Stimulated activated effector memory CD8-positive, alpha-beta T cell treated with anti-CD3 and anti-CD28 coated beads, Interleukin-12 subunit alpha, Interleukin-12 subunit beta, amount 100 ng/mL, for 72 hours (primary cell): ENCODE results near the gene UPF3A.
"Not testable (repeated sequence)": the region's sequence is repeated elsewhere in the genome, so short reads cannot be mapped to it uniquely, and the experiment has no call there.

Experiments
- ATAC-seq: fragments of 150-1000 bp; cut with Tn5 transposase; 2 replicates; pipeline ENCODE4 v1.10.0; 2021
- DNase-seq, 2 donors: peaks; one replicate each; pipeline ENCODE4 v3.0.0; 2021 to 2022; ENCODE audit warnings: low spot score in 2 of 2
- H3K27ac Mint-ChIP-seq: one replicate; pipeline ENCODE4 v1.8.0; 2022; ENCODE audit warnings: mild to moderate bottlenecking, mixed read lengths
- H3K36me3 Mint-ChIP-seq: one replicate; pipeline ENCODE4 v1.8.0; 2022; ENCODE audit warnings: mild to moderate bottlenecking, mixed read lengths
- H3K4me1 Mint-ChIP-seq: one replicate; pipeline ENCODE4 v1.8.0; 2022; ENCODE audit warnings: mixed read lengths
- H3K4me3 Mint-ChIP-seq: one replicate; pipeline ENCODE4 v1.8.0; 2022; ENCODE audit warnings: mild to moderate bottlenecking, mixed read lengths
- H3K9me3 Mint-ChIP-seq: one replicate; pipeline ENCODE4 v1.8.0; 2022; ENCODE audit warnings: mixed read lengths

Gene UPF3A

DNA sequence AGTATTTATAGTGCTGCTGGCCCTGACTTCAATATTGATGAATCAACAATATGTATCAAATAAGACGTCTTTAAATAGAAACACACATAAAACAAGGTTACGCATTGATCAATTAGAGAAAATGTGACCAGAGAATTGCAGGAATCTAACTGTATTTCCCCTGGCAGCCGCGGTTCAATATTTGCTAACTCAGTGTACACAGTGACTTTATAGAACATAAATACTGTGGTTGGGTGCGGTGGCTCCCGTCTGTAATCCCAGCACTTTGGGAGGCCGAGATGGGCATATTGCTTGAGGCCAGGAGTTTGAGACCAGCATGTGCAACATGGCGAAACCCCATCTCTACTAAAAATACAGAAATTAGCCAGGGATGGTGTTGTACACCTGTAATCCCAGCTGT is 22.8 kb upstream of the UPF3A start:
- Mint-ChIP-seq H3K36me3 (peaks cover 100% of the 10 kb centered on the region), H3K9me3 (no peaks in the 10 kb centered on the region), H3K4me3 (no peak overlapping the region), H3K27ac (no peak overlapping the region), H3K4me1 (peaks cover 43% of the 10 kb centered on the region)
- DNase-seq: no peak
- ATAC-seq: no peak

DNA sequence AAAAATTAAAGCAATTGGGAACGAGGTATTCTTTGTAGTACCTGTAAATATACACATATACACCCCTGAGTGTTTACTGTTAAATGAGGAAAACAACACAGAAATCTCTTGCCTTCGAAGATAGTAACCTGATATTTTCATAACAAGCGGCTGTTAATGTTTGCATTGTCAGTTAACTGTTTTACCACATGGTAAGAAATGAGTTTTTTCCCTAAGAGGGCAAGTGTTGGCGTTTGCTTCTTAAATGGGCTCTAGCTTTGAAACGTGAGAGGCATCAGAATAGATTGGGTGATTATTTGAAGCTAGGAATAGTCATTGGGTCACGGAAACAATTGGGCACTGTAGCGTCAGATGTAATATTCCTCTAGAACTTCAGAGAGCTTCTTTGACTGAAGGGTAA is 22.0 kb upstream of the UPF3A start:
- ATAC-seq (no peak), DNase-seq (no peak)
- Mint-ChIP-seq H3K4me3 (no peak overlapping the region), H3K9me3 (no peaks in the 10 kb centered on the region), H3K4me1 (peaks cover 47% of the 10 kb centered on the region), H3K36me3 (peaks cover 100% of the 10 kb centered on the region), H3K27ac (no peak overlapping the region)

DNA sequence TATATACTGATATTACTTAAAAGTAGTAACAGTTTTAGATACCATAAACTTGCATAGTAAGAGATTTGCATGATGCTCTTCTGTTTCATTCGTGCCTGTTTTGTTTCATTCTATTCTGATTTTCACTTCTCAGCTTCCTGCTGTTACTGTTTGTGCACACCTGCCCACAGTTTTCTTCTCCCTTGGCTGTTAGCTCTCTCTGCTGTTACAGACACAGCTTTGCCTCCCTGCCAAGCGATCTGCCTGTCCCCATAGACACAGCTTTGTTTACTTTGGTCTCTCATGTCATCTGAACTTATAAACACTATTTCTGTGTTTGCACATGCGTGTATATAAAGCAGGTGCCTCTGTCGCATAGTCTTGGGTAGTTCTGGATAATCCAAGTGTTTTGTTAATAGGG is 21.4 kb upstream of the UPF3A start:
- DNase-seq (no peak), ATAC-seq (no peak)
- Mint-ChIP-seq H3K4me1 (peaks cover 47% of the 10 kb centered on the region), H3K4me3 (no peak overlapping the region), H3K27ac (peak overlapping the region; percentile 26), H3K36me3 (peaks cover 100% of the 10 kb centered on the region), H3K9me3 (no peaks in the 10 kb centered on the region)

DNA sequence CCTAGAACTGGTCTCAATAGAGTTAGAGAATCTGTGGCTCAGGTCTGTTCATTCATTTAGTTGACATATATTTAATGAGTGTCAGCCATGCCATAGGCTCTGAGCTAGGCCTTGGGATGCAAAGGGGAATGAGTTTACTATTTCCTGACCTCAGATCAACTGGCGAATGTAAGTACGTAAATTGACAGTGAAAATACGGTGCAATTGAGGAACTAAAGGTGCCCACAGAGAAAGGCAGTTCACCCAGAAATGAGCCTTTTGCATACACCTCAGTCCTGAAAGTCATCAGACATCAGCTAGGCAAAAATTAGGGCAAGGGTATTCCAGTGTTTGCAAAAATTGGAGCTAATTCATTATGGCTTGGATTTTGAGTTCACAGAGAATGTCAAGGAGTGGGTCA is 20.6 kb upstream of the UPF3A start:
- H3K4me3 Mint-ChIP-seq: no peak overlapping the region
- H3K27ac Mint-ChIP-seq: peak overlapping the region; percentile 26
- peaks cover 100% of the 10 kb centered on the region for H3K36me3 Mint-ChIP-seq
- no peaks in the 10 kb centered on the region for H3K9me3 Mint-ChIP-seq
- DNase-seq (no peak), ATAC-seq (no peak)
- H3K4me1 Mint-ChIP-seq: peaks cover 49% of the 10 kb centered on the region

DNA sequence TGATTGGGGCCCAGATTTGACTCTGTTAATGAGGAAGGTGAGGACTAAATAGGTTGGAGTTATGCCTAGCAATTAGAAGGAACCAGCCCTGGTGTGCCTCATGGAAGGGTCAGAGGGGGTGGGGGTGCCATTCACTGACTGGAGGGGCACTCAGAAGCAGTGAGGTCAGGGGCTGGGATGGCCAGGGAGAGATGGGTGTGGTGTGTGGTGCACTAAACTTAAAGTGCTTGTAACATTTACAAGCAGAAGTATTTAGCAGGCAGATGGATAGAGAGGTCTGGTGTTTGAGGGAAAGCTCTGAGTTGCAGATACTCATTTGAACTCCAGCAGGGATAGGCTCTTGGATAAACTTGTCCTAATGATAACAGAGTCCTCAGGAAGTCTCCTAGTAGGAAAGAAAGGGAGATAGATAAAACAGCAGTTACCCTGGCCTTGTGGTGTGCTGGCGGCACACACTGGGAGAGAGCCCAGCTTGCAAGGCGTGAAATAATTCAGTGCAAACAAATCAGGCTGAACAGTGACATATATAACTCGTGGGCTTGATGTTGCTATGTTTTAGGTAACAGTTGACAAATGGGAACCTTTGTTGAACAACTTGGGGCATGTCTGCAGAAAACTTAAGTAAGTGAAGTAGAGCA is 20.0 kb upstream of the UPF3A start:
- H3K4me1 Mint-ChIP-seq: peaks cover 52% of the 10 kb centered on the region
- ATAC-seq (no peak), DNase-seq (no peak)
- peaks cover 100% of the 10 kb centered on the region for H3K36me3 Mint-ChIP-seq
- no peaks in the 10 kb centered on the region for H3K9me3 Mint-ChIP-seq
- no peak overlapping the region for H3K4me3 Mint-ChIP-seq
- H3K27ac Mint-ChIP-seq: peak overlapping the region; percentile 26

DNA sequence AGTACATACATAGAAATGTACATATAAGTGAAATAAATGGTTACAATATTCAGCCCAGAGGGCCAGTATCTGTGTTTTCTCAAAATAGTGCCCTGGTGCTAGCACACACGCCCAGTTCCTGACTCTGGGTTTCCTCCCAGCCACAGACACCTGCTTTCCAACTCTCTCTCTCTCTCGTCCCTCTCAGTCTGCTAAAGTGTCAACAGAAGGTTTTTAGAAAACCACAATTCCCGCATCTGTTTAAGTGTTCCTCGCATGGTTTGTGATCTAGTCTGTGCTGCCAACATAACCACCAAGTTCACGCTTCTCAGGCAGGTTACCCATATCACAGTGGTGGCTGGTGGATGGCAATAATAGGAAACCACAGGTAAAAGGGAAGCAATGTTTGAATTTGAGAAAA is 17.8 kb upstream of the UPF3A start:
- Mint-ChIP-seq H3K4me3 (no peak overlapping the region), H3K36me3 (peaks cover 91% of the 10 kb centered on the region), H3K4me1 (peaks cover 59% of the 10 kb centered on the region), H3K27ac (peak overlapping the region; percentile 15), H3K9me3 (no peaks in the 10 kb centered on the region)
- ATAC-seq (peak; percentile 48), DNase-seq (no peak)

DNA sequence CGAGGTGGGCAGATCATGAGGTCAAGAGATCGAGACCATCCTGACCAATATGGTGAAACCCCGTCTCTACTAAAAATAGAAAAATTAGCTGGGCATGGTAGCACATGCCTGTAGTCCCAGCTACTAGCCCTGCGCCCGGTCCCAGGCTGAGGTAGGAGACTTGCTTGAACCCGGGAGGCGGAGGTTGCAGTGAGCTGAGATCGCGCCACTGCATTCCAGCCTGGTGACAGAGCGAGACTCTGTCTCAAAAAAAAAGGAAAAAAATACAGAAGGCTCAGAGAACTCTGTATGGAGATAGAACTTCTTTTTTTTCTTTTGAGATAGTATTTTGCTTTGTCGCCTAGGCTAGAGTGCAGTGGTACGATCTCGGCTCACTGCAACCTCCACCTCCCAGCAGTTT is 17.1 kb upstream of the UPF3A start:
- not testable (repeated sequence) for H3K9me3 Mint-ChIP-seq, H3K27ac Mint-ChIP-seq, H3K4me3 Mint-ChIP-seq, ATAC-seq, DNase-seq
- Mint-ChIP-seq H3K36me3 (peaks cover 87% of the 10 kb centered on the region), H3K4me1 (peaks cover 66% of the 10 kb centered on the region)

DNA sequence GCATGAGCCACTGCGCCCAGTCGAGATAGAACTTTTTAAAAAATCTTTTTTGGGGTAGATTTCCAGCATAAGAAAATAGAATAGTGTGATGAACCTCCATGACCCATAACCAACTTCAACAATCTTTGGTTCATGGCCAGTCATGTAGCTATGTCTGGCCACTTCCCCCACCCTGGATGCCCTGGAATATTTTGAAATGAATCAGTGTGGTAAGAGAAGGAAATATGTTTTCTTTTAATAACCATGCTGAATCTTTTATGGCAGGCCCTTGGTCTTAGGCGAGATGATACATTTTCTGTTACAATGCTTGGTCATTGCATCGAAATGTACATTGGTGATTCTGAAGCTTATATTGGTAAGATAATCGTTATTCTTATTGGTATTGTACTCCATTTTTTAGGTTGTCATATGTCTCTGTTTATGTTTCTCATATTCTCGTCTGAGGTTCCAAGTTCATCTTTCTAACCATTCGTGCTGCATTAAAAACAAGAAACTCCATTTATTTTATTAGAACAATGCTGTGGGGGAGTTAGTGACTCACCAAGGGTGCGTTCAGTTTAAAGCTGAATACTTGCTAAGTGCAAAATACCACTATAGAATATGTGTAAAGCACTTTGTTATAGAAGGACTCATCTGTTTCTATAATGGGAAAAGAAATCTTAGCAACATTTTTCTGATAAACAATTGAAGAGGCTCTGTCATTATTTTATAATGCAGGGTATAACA is 16.4 kb upstream of the UPF3A start:
- peak overlapping the region; percentile 40 for H3K27ac Mint-ChIP-seq
- peaks cover 66% of the 10 kb centered on the region for H3K4me1 Mint-ChIP-seq
- DNase-seq: no peak
- no peaks in the 10 kb centered on the region for H3K9me3 Mint-ChIP-seq
- H3K4me3 Mint-ChIP-seq: no peak overlapping the region
- H3K36me3 Mint-ChIP-seq: peaks cover 87% of the 10 kb centered on the region
- ATAC-seq: no peak

DNA sequence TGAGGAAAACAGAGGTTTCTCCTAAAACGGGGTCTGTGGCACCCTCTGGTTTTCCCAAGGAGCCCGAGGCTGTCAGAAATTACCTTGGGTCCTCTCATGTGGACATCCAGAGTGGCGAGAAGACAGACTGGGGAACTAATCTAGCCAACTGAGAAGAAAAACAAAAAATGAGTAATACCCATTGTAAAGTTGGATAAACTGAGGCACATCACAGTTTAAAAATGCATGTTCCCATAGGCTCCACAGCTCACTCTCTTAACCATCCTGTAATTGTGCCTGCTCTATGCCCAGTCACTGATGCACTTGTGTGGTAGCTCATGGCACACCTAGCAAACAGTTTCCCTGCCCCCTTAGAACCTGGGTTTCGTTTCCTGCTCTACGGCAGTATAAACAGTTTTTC is 15.2 kb upstream of the UPF3A start:
- ATAC-seq: no peak
- peaks cover 61% of the 10 kb centered on the region for H3K4me1 Mint-ChIP-seq
- no peak overlapping the region for H3K4me3 Mint-ChIP-seq
- no peak for DNase-seq
- H3K9me3 Mint-ChIP-seq: no peaks in the 10 kb centered on the region
- H3K27ac Mint-ChIP-seq: peak overlapping the region; percentile 40
- peaks cover 87% of the 10 kb centered on the region for H3K36me3 Mint-ChIP-seq

DNA sequence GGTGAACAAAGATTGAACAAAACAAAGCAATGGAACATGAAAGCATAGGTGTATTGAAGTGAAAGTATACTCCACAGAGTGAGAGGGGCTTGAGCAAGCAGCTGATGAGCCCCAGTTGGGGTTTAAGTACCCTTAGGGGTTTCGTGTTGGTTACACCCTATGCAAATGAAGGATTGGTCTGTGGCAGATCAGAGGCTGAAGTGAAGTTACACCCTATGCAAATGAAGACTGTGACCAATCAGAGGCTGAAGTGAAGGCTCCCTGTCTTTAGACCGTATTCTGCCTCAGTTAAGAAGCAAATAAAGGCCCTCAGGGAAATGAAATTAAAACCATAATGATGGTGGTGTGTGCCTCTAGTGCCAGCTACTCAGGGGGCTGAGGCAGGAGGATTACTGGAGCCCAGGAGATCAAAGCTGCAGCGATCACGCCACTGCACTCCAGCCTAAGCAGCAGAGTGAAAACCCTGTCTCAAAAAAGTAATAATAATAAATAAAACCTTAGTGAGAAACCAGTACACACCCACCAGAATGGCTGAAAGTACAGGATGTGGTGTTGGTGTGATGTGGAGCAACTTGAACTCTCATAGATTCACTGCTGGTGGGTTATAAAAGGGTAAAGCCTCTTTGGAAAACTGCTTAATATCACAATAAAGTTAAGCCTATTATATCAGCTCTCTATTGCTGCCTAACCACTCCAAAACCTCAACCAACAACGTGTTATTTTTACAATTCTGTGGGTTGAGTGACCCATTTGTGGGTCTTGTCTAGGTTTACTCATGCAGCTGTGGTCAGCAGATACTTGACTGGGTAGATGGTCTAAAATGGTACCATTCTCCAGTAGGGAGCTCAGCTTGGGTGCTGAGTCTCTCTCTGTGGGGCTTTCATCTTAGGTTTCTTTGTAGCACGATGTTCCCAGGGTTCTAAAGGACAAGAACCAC is 12.8 kb upstream of the UPF3A start:
- no peaks in the 10 kb centered on the region for H3K9me3 Mint-ChIP-seq
- peak overlapping the region; percentile 44 for H3K4me3 Mint-ChIP-seq
- peaks cover 41% of the 10 kb centered on the region for H3K4me1 Mint-ChIP-seq
- peaks cover 87% of the 10 kb centered on the region for H3K36me3 Mint-ChIP-seq
- peak; percentile 85 for ATAC-seq
- peak overlapping the region; percentile 79 for H3K27ac Mint-ChIP-seq
- no peak for DNase-seq

DNA sequence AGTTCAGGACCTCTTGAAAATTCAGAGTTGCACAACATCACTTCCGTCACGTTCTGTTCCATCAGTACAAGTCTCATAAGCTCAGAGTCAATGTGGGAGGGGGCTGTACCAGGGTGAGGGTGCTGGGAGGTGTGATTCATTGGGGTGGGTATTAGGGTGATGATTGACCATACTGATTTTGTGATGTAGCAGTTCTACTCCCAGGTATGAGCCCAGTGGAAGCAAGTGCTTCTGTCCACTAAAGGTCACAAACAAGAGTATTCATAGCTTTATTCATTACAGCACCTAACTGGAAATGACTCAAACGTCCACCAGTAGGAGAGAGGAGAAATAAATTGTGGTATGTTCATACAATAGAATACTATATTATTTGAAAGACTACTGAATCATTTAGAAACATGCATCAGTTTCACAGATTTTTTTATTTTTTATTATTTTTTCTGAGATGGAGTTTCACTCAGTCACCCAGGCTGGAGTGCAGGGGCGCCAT is 12.1 kb upstream of the UPF3A start:
- Mint-ChIP-seq H3K4me3 (peak overlapping the region; percentile 44), H3K9me3 (no peaks in the 10 kb centered on the region), H3K27ac (peak overlapping the region; percentile 79), H3K36me3 (peaks cover 87% of the 10 kb centered on the region), H3K4me1 (peaks cover 36% of the 10 kb centered on the region)
- no peak for DNase-seq
- peak; percentile 73 for ATAC-seq

DNA sequence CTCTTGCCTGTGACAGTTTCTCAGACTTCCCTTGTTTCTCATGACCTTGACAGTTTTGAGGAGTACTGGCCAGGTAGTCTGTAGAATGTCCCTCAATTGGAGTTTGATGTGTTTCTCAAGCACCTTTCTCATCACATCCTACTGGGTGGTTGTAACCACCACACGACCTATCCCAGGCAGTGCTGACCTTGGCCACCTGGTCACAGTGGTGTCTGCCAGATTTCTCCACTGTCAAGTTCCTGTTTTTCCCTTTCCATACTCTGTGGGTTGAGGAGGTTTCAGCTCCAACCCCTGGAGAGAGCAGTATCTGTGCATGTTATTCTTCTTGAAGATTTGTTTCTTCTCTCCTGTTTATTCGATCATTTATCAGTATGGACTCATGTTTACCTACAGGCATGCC is 8.4 kb upstream of the UPF3A start:
- peaks cover 86% of the 10 kb centered on the region for H3K36me3 Mint-ChIP-seq
- ATAC-seq: no peak
- no peak for DNase-seq
- H3K27ac Mint-ChIP-seq: no peak overlapping the region
- H3K4me3 Mint-ChIP-seq: no peak overlapping the region
- no peaks in the 10 kb centered on the region for H3K9me3 Mint-ChIP-seq
- H3K4me1 Mint-ChIP-seq: peaks cover 23% of the 10 kb centered on the region

DNA sequence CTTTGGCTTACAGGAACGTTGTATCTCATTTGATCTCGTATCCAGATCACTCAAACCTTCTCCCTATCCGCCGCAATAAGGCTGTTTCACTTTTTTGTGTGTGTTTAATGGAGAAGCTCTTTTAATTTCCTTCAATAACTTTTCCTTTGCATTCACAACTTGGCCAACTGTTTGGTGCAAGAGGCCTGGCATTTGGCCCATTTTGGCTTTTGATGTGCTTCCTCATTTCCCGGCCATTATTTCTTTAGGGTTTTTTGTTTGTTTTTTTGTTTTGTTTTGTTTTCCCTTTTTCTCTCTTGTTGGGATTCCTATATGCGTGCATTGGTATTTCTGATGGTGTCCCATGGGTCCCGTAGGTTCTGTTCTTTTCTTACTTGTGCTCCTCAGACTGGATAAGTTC is 6.1 kb upstream of the UPF3A start:
- H3K9me3 Mint-ChIP-seq: no peaks in the 10 kb centered on the region
- DNase-seq (no peak), ATAC-seq (no peak)
- peaks cover 15% of the 10 kb centered on the region for H3K4me1 Mint-ChIP-seq
- H3K4me3 Mint-ChIP-seq: no peak overlapping the region
- H3K36me3 Mint-ChIP-seq: peaks cover 86% of the 10 kb centered on the region
- no peak overlapping the region for H3K27ac Mint-ChIP-seq

DNA sequence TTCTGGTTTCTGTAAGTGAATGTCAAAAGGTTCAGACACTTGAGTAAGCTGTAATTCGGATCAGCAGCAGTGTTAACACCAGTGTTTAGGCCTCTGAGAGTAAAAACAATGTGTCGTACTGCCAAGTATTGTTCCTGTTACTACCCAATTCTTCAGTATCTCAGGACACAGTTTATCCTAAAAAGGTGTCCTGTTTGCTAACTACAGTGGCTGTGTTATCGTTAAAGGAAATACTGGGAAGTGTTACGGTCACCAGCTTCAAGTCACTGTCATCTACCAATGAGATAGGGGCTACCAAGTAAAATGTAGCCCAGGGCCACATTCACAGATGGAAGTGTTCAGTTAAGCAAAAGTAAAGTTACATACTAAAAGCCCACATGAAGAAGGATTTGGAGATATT is 2.3 kb upstream of the UPF3A start:
- Mint-ChIP-seq H3K4me3 (no peak overlapping the region), H3K36me3 (peaks cover 73% of the 10 kb centered on the region), H3K9me3 (no peaks in the 10 kb centered on the region)

DNA sequence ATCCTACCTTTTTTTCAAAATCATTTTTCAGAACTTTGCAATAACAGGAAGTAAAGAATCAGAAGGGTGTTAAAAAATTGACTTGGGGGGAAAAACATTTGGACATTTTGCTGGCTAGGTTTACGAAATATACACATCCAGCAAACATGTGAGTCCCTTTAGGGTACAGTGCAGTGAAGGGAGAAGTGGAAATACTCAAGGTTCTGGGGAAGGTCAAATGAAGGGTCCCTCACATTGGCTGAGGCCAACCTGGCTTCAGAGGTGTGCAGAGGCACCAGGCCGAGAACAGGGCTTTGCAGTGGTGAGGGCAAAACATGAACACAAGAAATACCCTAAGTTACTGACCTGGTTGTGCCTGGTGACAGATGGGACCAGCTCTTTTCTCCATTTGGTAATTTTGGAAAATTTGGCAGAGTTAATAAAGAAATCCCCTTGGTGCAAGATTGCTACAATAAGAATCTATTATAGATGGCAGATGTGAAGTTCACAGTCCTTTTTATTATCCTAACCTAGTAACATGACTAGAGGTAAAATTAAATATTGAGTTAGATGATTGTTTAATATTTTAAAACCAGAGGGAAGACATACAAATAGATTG is 1.5 kb upstream of the UPF3A start:
- Mint-ChIP-seq H3K9me3 (no peaks in the 10 kb centered on the region), H3K27ac (peak overlapping the region; percentile 98), H3K4me3 (peak overlapping the region; percentile 88), H3K36me3 (peaks cover 73% of the 10 kb centered on the region), H3K4me1 (peaks cover 29% of the 10 kb centered on the region)
- DNase-seq: no peak
- no peak for ATAC-seq

More for the DNA sequence above, 2.3 kb upstream of the UPF3A start:
- Mint-ChIP-seq H3K4me1 (peaks cover 26% of the 10 kb centered on the region), H3K27ac (no peak overlapping the region)
- DNase-seq (no peak), ATAC-seq (no peak)
